WTC11 (cell line): ENCODE data around the gene HSDL1.

Source experiments
- AFF4 ChIP-seq: sonication (generic); formaldehyde crosslinking; IDR thresholded peaks from 2 replicates; pipeline ENCODE4 v1.8.1; 2023; ENCODE audit warnings: mild to moderate bottlenecking, missing genetic modification reagents, borderline replicate concordance
- ATF2 ChIP-seq: sonication (generic); formaldehyde crosslinking; IDR thresholded peaks from 2 replicates; pipeline ENCODE4 v1.8.1; 2022; ENCODE audit warnings: low read depth, missing genetic modification reagents, borderline replicate concordance
- CTCF ChIP-seq: fragments of 200-600 bp; IDR thresholded peaks from 2 replicates; pipeline ENCODE4 v1.8.0; 2022; ENCODE audit warnings: antibody characterized with exemption
- E2F1 ChIP-seq: sonication (generic); formaldehyde crosslinking; IDR thresholded peaks from 2 replicates; pipeline ENCODE4 v1.8.0; 2022; ENCODE audit warnings: mild to moderate bottlenecking, missing genetic modification reagents
- ELF4 ChIP-seq: sonication (generic); formaldehyde crosslinking; IDR thresholded peaks from 2 replicates; pipeline ENCODE4 v1.8.1; 2022; ENCODE audit warnings: low read depth, mild to moderate bottlenecking, moderate library complexity, missing genetic modification reagents
- ESRRA ChIP-seq: sonication (generic); formaldehyde crosslinking; IDR thresholded peaks from 2 replicates; pipeline ENCODE4 v1.8.1; 2022; ENCODE audit warnings: mild to moderate bottlenecking, missing genetic modification reagents, borderline replicate concordance
- FOXJ3 ChIP-seq: sonication (generic); formaldehyde crosslinking; IDR thresholded peaks from 2 replicates; pipeline ENCODE4 v1.9.0; 2021; ENCODE audit warnings: missing genetic modification reagents, mild to moderate bottlenecking, borderline replicate concordance
- FOXK1 ChIP-seq: sonication (generic); formaldehyde crosslinking; IDR thresholded peaks from 2 replicates; pipeline ENCODE4 v1.8.0; 2022; ENCODE audit warnings: mild to moderate bottlenecking, moderate library complexity, missing genetic modification reagents
- GABPB1 ChIP-seq: sonication (generic); formaldehyde crosslinking; IDR thresholded peaks from 2 replicates; pipeline ENCODE4 v1.8.1; 2023; ENCODE audit warnings: mild to moderate bottlenecking, missing genetic modification reagents
- MLX ChIP-seq: sonication (generic); formaldehyde crosslinking; IDR thresholded peaks from 2 replicates; pipeline ENCODE4 v1.8.1; 2023; ENCODE audit warnings: mild to moderate bottlenecking, missing genetic modification reagents, moderate library complexity
- NFYB ChIP-seq: sonication (generic); formaldehyde crosslinking; conservative IDR thresholded peaks from 2 replicates; pipeline ENCODE4 v1.8.0; 2022; ENCODE audit warnings: low read depth, missing genetic modification reagents
- SP1 ChIP-seq: sonication (generic); formaldehyde crosslinking; conservative IDR thresholded peaks from 2 replicates; pipeline ENCODE4 v1.8.1; 2022; ENCODE audit warnings: missing genetic modification reagents
- ZBTB43 ChIP-seq: sonication (generic); formaldehyde crosslinking; IDR thresholded peaks from 2 replicates; pipeline ENCODE4 v1.8.1; 2023; ENCODE audit warnings: mild to moderate bottlenecking, missing genetic modification reagents

GRCh38 chr16:84131117-84131516 lies 13.9 kb downstream of the HSDL1 start:
- TF ChIP-seq CTCF (no peak), GABPB1 (CRISPR knock-in tag) (no peak), FOXK1 (CRISPR knock-in tag) (no peak), FOXJ3 (CRISPR knock-in tag) (no peak), E2F1 (CRISPR knock-in tag) (no peak), ATF2 (CRISPR knock-in tag) (no peak), MLX (CRISPR knock-in tag) (no peak), AFF4 (CRISPR knock-in tag) (no peak), ZBTB43 (CRISPR knock-in tag) (no peak), SP1 (CRISPR knock-in tag) (no peak), ELF4 (CRISPR knock-in tag) (no peak), NFYB (no peak), ESRRA (no peak)
